DOHH2 (cell line): ENCODE measurements around the gene SPG7.

Experiments
- H3F3A ChIP-seq: fragments of 200-600 bp; sonication (generic), shearing (Covaris generic); 2 replicates; pipeline ENCODE4 v1.6.0; 2016; ENCODE audit warnings: antibody characterized with exemption, mild to moderate bottlenecking; ENCODE audit not compliant: control insufficient read depth, insufficient read depth
- H3K27ac ChIP-seq: fragments of 200-600 bp; sonication (generic); 2 replicates; pipeline ENCODE4 v1.5.1; 2014; ENCODE audit warnings: low read depth, mild to moderate bottlenecking, low read length, moderate library complexity
- H3K27me3 ChIP-seq: fragments of 200-600 bp; sonication (generic); 2 replicates; pipeline ENCODE4 v1.6.1; 2014; ENCODE audit warnings: mild to moderate bottlenecking, low read length, mixed read lengths; ENCODE audit not compliant: control insufficient read depth
- H3K36me3 ChIP-seq: fragments of 200-600 bp; sonication (generic); 2 replicates; pipeline ENCODE4 v1.6.1; 2014; ENCODE audit warnings: mild to moderate bottlenecking, low read length, moderate library complexity, mixed read lengths; ENCODE audit not compliant: control insufficient read depth
- H3K4me1 ChIP-seq: fragments of 200-600 bp; sonication (generic); 2 replicates; pipeline ENCODE4 v1.6.1; 2014; ENCODE audit warnings: mild to moderate bottlenecking, low read length, mixed read lengths; ENCODE audit not compliant: control insufficient read depth
- H3K4me2 ChIP-seq: fragments of 200-600 bp; sonication (generic); 2 replicates; pipeline ENCODE4 v1.6.0; 2014; ENCODE audit warnings: mild to moderate bottlenecking, low read length, moderate library complexity
- H3K4me3 ChIP-seq: fragments of 200-600 bp; sonication (generic); 2 replicates; pipeline ENCODE4 v1.5.1; 2014; ENCODE audit warnings: mild to moderate bottlenecking, low read length, mixed read lengths
- H3K79me2 ChIP-seq: fragments of 200-600 bp; sonication (generic); 2 replicates; pipeline ENCODE4 v1.6.1; 2014; ENCODE audit warnings: mild to moderate bottlenecking, low read length, mixed read lengths; ENCODE audit not compliant: control insufficient read depth
- H3K9me2 ChIP-seq: fragments of 200-600 bp; sonication (generic); replicated peaks from 2 replicates; pipeline ENCODE4 v1.6.1; 2014; ENCODE audit warnings: mild to moderate bottlenecking, low read length, mixed read lengths; ENCODE audit not compliant: control insufficient read depth
- H3K9me3 ChIP-seq: fragments of 200-600 bp; sonication (generic); 2 replicates; pipeline ENCODE4 v1.6.1; 2014; ENCODE audit warnings: antibody characterized with exemption, low read length, mixed read lengths; ENCODE audit not compliant: control insufficient read depth, insufficient read depth
- H4K20me1 ChIP-seq: fragments of 200-600 bp; sonication (generic); 2 replicates; pipeline ENCODE4 v1.6.0; 2014; ENCODE audit warnings: low read depth, mild to moderate bottlenecking, antibody characterized with exemption, low read length, moderate library complexity; ENCODE audit not compliant: control insufficient read depth, insufficient read depth
- CTCF ChIP-seq: fragments of 200-600 bp; sonication (generic); IDR thresholded peaks from one replicate; pipeline ENCODE4 v1.5.1; 2014; ENCODE audit warnings: antibody characterized with exemption, mild to moderate bottlenecking, low read depth, low read length; ENCODE audit not compliant: poor library complexity, severe bottlenecking
- EZH2phosphoT487 ChIP-seq: fragments of 200-600 bp; sonication (generic); IDR thresholded peaks from 2 replicates; pipeline ENCODE4 v1.6.1; 2017; ENCODE audit warnings: borderline replicate concordance, mild to moderate bottlenecking, antibody characterized with exemption, low read length, moderate library complexity, mixed read lengths

SPG7 gene

GRCh38 chr16:89556750-89557689 is 48.8 kb downstream of the SPG7 start:
- peaks cover 53% of the 10 kb centered on the region for H3K36me3 ChIP-seq
- H3F3A ChIP-seq = peaks cover 16% of the 10 kb centered on the region
- peaks cover 9% of the 10 kb centered on the region for H4K20me1 ChIP-seq
- peaks cover 23% of the 10 kb centered on the region for H3K79me2 ChIP-seq
- H3K4me1 ChIP-seq = peaks cover 12% of the 10 kb centered on the region
- no peak overlapping the region for H3K4me2 ChIP-seq
- H3K4me3 ChIP-seq = no peak overlapping the region
- no peaks in the 10 kb centered on the region for H3K9me3 ChIP-seq
- H3K27ac ChIP-seq = no peak overlapping the region
- H3K9me2 ChIP-seq = no peaks in the 10 kb centered on the region
- no peaks in the 10 kb centered on the region for H3K27me3 ChIP-seq
- TF ChIP-seq EZH2phosphoT487 = no peak
- peak; percentile 91 for TF ChIP-seq CTCF

- Histone ChIP-seq H3K4me3 (no peak overlapping the region), H4K20me1 (peaks cover 18% of the 10 kb centered on the region), H3K36me3 (peaks cover 62% of the 10 kb centered on the region), H3K4me1 (peaks cover 20% of the 10 kb centered on the region), H3K9me2 (no peaks in the 10 kb centered on the region), H3K9me3 (no peaks in the 10 kb centered on the region), H3K79me2 (peaks cover 32% of the 10 kb centered on the region), H3K4me2 (no peak overlapping the region), H3K27me3 (no peaks in the 10 kb centered on the region), H3K27ac (no peak overlapping the region), H3F3A (peaks cover 25% of the 10 kb centered on the region)
- TF ChIP-seq EZH2phosphoT487 (no peak), CTCF (peak; percentile 32)
These were observed 49.7 kb downstream of the SPG7 start for GRCh38 chr16:89557690-89558490.

- Histone ChIP-seq H3K4me3 (peak within 1 kb of the TSS; percentile 97), H3K9me3 (no peaks in the 10 kb centered on the region), H3K36me3 (peaks cover 78% of the 10 kb centered on the region), H3K79me2 (peaks cover 43% of the 10 kb centered on the region), H3K9me2 (no peaks in the 10 kb centered on the region), H3K27me3 (no peaks in the 10 kb centered on the region), H3K4me2 (peak within 1 kb of the TSS; percentile 85), H3F3A (peaks cover 51% of the 10 kb centered on the region), H4K20me1 (peaks cover 32% of the 10 kb centered on the region), H3K27ac (peak within 1 kb of the TSS; percentile 79), H3K4me1 (peaks cover 47% of the 10 kb centered on the region)
- TF ChIP-seq EZH2phosphoT487 (no peak), CTCF (no peak)
These were observed 52.4 kb downstream of the SPG7 start, which contains the start of gene RPL13 for GRCh38 chr16:89560378-89561141. RPL13 (plus strand) TSS chr16:89560682; CDS start chr16:89560960, 278 bp downstream.
